Vagina (tissue), 2 donors: Measurements from ENCODE around the gene PRRT3.
"Not testable (repeated sequence)": the region's sequence is repeated elsewhere in the genome, so short reads cannot be mapped to it uniquely, and the experiment has no call there.

Experiments used
- POLR2A ChIP-seq, 2 donors: fragments of 450-650 bp; IDR thresholded peaks; one replicate each; pipeline ENCODE4 v1.6.1; 2017; ENCODE audit warnings: antibody characterized with exemption in 2 of 2, mild to moderate bottlenecking in 2 of 2, moderate library complexity in 2 of 2
- POLR2AphosphoS5 ChIP-seq, 2 donors: sonication (generic); formaldehyde crosslinking; IDR thresholded peaks; one replicate each; pipeline ENCODE4 v1.9.0; 2017; ENCODE audit warnings: antibody characterized with exemption in 2 of 2, mild to moderate bottlenecking in 2 of 2, low read depth in 1 of 2; ENCODE audit not compliant: insufficient read depth in 1 of 2
- TF ChIP-seq, protein P1 (sequence below), 3 experiments: fragments of 450-650 bp in 2 of 3; fragments of 200-600 bp in 1 of 3; sonication (generic) in 1 of 3; IDR thresholded peaks; one replicate each; pipeline ENCODE4 v1.5.1; 2017 to 2019; ENCODE audit warnings: antibody characterized with exemption in 3 of 3, mild to moderate bottlenecking in 2 of 3, moderate library complexity in 2 of 3

DNA sequence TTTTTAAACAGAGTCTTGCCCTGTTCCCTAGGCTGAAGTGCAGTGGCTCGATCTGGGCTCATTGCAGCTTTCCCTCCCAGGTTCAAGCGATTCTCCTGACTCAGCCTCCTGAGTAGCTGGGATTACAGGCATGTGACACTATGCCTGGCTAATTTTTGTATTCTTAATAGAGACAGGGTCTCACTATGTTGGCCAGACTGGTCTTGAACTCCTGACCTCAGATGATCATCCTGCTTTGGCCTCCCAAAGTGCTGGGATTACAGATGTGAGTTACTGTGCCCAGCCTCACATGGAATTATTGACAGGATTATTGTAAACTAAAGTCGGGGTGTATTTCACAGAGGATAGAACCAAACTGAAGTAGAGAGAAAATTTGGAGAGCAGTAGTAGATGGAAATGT, 56.5 kb downstream of the PRRT3 start:
- not testable (repeated sequence) for TF ChIP-seq POLR2AphosphoS5 (IDR thresholded peaks at IDR 0.05; ENCODE audit: insufficient read depth in 1 of 2, low read depth in 1 of 2); POLR2A (IDR thresholded peaks at IDR 0.05)
- TF ChIP-seq, protein P1, sequence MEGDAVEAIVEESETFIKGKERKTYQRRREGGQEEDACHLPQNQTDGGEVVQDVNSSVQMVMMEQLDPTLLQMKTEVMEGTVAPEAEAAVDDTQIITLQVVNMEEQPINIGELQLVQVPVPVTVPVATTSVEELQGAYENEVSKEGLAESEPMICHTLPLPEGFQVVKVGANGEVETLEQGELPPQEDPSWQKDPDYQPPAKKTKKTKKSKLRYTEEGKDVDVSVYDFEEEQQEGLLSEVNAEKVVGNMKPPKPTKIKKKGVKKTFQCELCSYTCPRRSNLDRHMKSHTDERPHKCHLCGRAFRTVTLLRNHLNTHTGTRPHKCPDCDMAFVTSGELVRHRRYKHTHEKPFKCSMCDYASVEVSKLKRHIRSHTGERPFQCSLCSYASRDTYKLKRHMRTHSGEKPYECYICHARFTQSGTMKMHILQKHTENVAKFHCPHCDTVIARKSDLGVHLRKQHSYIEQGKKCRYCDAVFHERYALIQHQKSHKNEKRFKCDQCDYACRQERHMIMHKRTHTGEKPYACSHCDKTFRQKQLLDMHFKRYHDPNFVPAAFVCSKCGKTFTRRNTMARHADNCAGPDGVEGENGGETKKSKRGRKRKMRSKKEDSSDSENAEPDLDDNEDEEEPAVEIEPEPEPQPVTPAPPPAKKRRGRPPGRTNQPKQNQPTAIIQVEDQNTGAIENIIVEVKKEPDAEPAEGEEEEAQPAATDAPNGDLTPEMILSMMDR (IDR thresholded peaks at IDR 0.05): not testable (repeated sequence)
